ENCODE results near the gene KIAA0586.
"Not testable (repeated sequence)": the region's sequence is repeated elsewhere in the genome, so short reads cannot be mapped to it uniquely, and the experiment has no call there.

Gene KIAA0586

GRCh38 chr14:58563978-58564377 lies 136.5 kb downstream of the KIAA0586 start:
- no peaks in the 10 kb centered on the region for H3K36me3 ChIP-seq (ENCODE audit: control insufficient read depth in 2 of 2, insufficient read depth in 2 of 2, low read length in 2 of 2)
- no peaks in the 10 kb centered on the region for H3K9me3 ChIP-seq (ENCODE audit: control insufficient read depth in 2 of 2, low read length in 2 of 2)
- no peaks in the 10 kb centered on the region for H3K4me1 ChIP-seq (ENCODE audit: control insufficient read depth in 2 of 2, insufficient read depth in 2 of 2, low read length in 2 of 2)
- no peak overlapping the region for H3K4me3 ChIP-seq (ENCODE audit: low read length in 2 of 2)
- no peak overlapping the region for H3K9ac ChIP-seq (ENCODE audit: low read depth in 1 of 2, low read length in 2 of 2)
- no peaks in the 10 kb centered on the region for H3K27me3 ChIP-seq (ENCODE audit: control insufficient read depth in 2 of 2, insufficient read depth in 2 of 2, low read length in 2 of 2)
- H3K27ac ChIP-seq (ENCODE audit: low read depth in 2 of 2, low read length in 2 of 2): no peak overlapping the region

- H3K27ac ChIP-seq (ENCODE audit: low read depth in 2 of 2, low read length in 2 of 2): no peak overlapping the region
- no peak overlapping the region for H3K9ac ChIP-seq (ENCODE audit: low read depth in 1 of 2, low read length in 2 of 2)
- H3K36me3 ChIP-seq (ENCODE audit: control insufficient read depth in 2 of 2, insufficient read depth in 2 of 2, low read length in 2 of 2): no peaks in the 10 kb centered on the region
- H3K27me3 ChIP-seq (ENCODE audit: control insufficient read depth in 2 of 2, insufficient read depth in 2 of 2, low read length in 2 of 2): no peaks in the 10 kb centered on the region
- no peaks in the 10 kb centered on the region for H3K9me3 ChIP-seq (ENCODE audit: control insufficient read depth in 2 of 2, low read length in 2 of 2)
- no peaks in the 10 kb centered on the region for H3K4me1 ChIP-seq (ENCODE audit: control insufficient read depth in 2 of 2, insufficient read depth in 2 of 2, low read length in 2 of 2)
- no peak overlapping the region for H3K4me3 ChIP-seq (ENCODE audit: low read length in 2 of 2)
These were observed 138.3 kb downstream of the KIAA0586 start for GRCh38 chr14:58565832-58566231.

DNA sequence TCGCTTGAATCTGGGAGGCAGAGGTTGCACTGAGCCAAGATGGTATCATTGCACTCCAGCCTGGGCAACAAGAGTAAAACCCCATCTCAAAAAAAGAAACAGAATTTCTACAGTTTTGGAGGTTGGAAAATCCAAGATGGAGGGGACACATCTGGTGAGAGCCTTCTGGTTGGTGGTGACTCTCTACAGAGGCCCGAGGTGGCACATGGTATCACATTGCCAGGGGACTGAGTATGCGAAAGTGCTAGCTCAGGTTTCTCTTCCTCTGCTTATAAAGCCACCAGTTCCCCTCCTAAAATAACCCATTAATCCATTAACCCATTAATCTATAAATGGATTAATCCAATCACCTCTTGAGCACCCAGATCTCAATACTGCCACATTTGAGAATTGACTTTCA lies 139.5 kb downstream of the KIAA0586 start:
- Histone ChIP-seq H3K27me3 (ENCODE audit: control insufficient read depth in 2 of 2, insufficient read depth in 2 of 2, low read length in 2 of 2) (no peaks in the 10 kb centered on the region), H3K4me1 (ENCODE audit: control insufficient read depth in 2 of 2, insufficient read depth in 2 of 2, low read length in 2 of 2) (no peaks in the 10 kb centered on the region), H3K36me3 (ENCODE audit: control insufficient read depth in 2 of 2, insufficient read depth in 2 of 2, low read length in 2 of 2) (no peaks in the 10 kb centered on the region), H3K4me3 (ENCODE audit: low read length in 2 of 2) (no peak overlapping the region), H3K9ac (ENCODE audit: low read depth in 1 of 2, low read length in 2 of 2) (no peak overlapping the region), H3K27ac (ENCODE audit: low read depth in 2 of 2, low read length in 2 of 2) (no peak overlapping the region), H3K9me3 (ENCODE audit: control insufficient read depth in 2 of 2, low read length in 2 of 2) (no peaks in the 10 kb centered on the region)

GRCh38 chr14:58568322-58568721 lies 140.8 kb downstream of the KIAA0586 start:
- no peaks in the 10 kb centered on the region for H3K27me3 ChIP-seq (ENCODE audit: control insufficient read depth in 2 of 2, insufficient read depth in 2 of 2, low read length in 2 of 2)
- H3K27ac ChIP-seq (ENCODE audit: low read depth in 2 of 2, low read length in 2 of 2): no peak overlapping the region
- no peaks in the 10 kb centered on the region for H3K9me3 ChIP-seq (ENCODE audit: control insufficient read depth in 2 of 2, low read length in 2 of 2)
- H3K4me1 ChIP-seq (ENCODE audit: control insufficient read depth in 2 of 2, insufficient read depth in 2 of 2, low read length in 2 of 2): no peaks in the 10 kb centered on the region
- no peak overlapping the region for H3K4me3 ChIP-seq (ENCODE audit: low read length in 2 of 2)
- H3K36me3 ChIP-seq (ENCODE audit: control insufficient read depth in 2 of 2, insufficient read depth in 2 of 2, low read length in 2 of 2): no peaks in the 10 kb centered on the region
- no peak overlapping the region for H3K9ac ChIP-seq (ENCODE audit: low read depth in 1 of 2, low read length in 2 of 2)

GRCh38 chr14:58571256-58571655 lies 143.7 kb downstream of the KIAA0586 start:
- no peak overlapping the region for H3K9ac ChIP-seq (ENCODE audit: low read depth in 1 of 2, low read length in 2 of 2)
- H3K4me1 ChIP-seq (ENCODE audit: control insufficient read depth in 2 of 2, insufficient read depth in 2 of 2, low read length in 2 of 2): no peaks in the 10 kb centered on the region
- H3K4me3 ChIP-seq (ENCODE audit: low read length in 2 of 2): no peak overlapping the region
- H3K9me3 ChIP-seq (ENCODE audit: control insufficient read depth in 2 of 2, low read length in 2 of 2): no peaks in the 10 kb centered on the region
- H3K27ac ChIP-seq (ENCODE audit: low read depth in 2 of 2, low read length in 2 of 2): no peak overlapping the region
- no peaks in the 10 kb centered on the region for H3K27me3 ChIP-seq (ENCODE audit: control insufficient read depth in 2 of 2, insufficient read depth in 2 of 2, low read length in 2 of 2)
- H3K36me3 ChIP-seq (ENCODE audit: control insufficient read depth in 2 of 2, insufficient read depth in 2 of 2, low read length in 2 of 2): no peaks in the 10 kb centered on the region

- no peaks in the 10 kb centered on the region for H3K36me3 ChIP-seq (ENCODE audit: control insufficient read depth in 2 of 2, insufficient read depth in 2 of 2, low read length in 2 of 2)
- H3K27ac ChIP-seq (ENCODE audit: low read depth in 2 of 2, low read length in 2 of 2): no peak overlapping the region
- no peaks in the 10 kb centered on the region for H3K9me3 ChIP-seq (ENCODE audit: control insufficient read depth in 2 of 2, low read length in 2 of 2)
- no peak overlapping the region for H3K9ac ChIP-seq (ENCODE audit: low read depth in 1 of 2, low read length in 2 of 2)
- no peak overlapping the region for H3K4me3 ChIP-seq (ENCODE audit: low read length in 2 of 2)
- no peaks in the 10 kb centered on the region for H3K4me1 ChIP-seq (ENCODE audit: control insufficient read depth in 2 of 2, insufficient read depth in 2 of 2, low read length in 2 of 2)
- no peaks in the 10 kb centered on the region for H3K27me3 ChIP-seq (ENCODE audit: control insufficient read depth in 2 of 2, insufficient read depth in 2 of 2, low read length in 2 of 2)
These were observed 144.4 kb downstream of the KIAA0586 start for GRCh38 chr14:58571769-58572472.

GRCh38 chr14:58572473-58572853 lies 144.9 kb downstream of the KIAA0586 start:
- H3K27ac ChIP-seq (ENCODE audit: low read depth in 2 of 2, low read length in 2 of 2): no peak overlapping the region

GRCh38 chr14:58572863-58573262 lies 145.3 kb downstream of the KIAA0586 start:
- no peaks in the 10 kb centered on the region for H3K36me3 ChIP-seq (ENCODE audit: control insufficient read depth in 2 of 2, insufficient read depth in 2 of 2, low read length in 2 of 2)
- H3K9ac ChIP-seq (ENCODE audit: low read depth in 1 of 2, low read length in 2 of 2): no peak overlapping the region
- no peak overlapping the region for H3K27ac ChIP-seq (ENCODE audit: low read depth in 2 of 2, low read length in 2 of 2)
- H3K4me1 ChIP-seq (ENCODE audit: control insufficient read depth in 2 of 2, insufficient read depth in 2 of 2, low read length in 2 of 2): no peaks in the 10 kb centered on the region
- no peaks in the 10 kb centered on the region for H3K9me3 ChIP-seq (ENCODE audit: control insufficient read depth in 2 of 2, low read length in 2 of 2)
- H3K4me3 ChIP-seq (ENCODE audit: low read length in 2 of 2): no peak overlapping the region
- no peaks in the 10 kb centered on the region for H3K27me3 ChIP-seq (ENCODE audit: control insufficient read depth in 2 of 2, insufficient read depth in 2 of 2, low read length in 2 of 2)

More at GRCh38 chr14:58572473-58572853, 144.9 kb downstream of the KIAA0586 start:
- no peaks in the 10 kb centered on the region for H3K4me1 ChIP-seq (ENCODE audit: control insufficient read depth in 2 of 2, insufficient read depth in 2 of 2, low read length in 2 of 2)
- H3K27me3 ChIP-seq (ENCODE audit: control insufficient read depth in 2 of 2, insufficient read depth in 2 of 2, low read length in 2 of 2): no peaks in the 10 kb centered on the region
- no peaks in the 10 kb centered on the region for H3K9me3 ChIP-seq (ENCODE audit: control insufficient read depth in 2 of 2, low read length in 2 of 2)
- no peak overlapping the region for H3K9ac ChIP-seq (ENCODE audit: low read depth in 1 of 2, low read length in 2 of 2)
- H3K36me3 ChIP-seq (ENCODE audit: control insufficient read depth in 2 of 2, insufficient read depth in 2 of 2, low read length in 2 of 2): no peaks in the 10 kb centered on the region
- no peak overlapping the region for H3K4me3 ChIP-seq (ENCODE audit: low read length in 2 of 2)

DNA sequence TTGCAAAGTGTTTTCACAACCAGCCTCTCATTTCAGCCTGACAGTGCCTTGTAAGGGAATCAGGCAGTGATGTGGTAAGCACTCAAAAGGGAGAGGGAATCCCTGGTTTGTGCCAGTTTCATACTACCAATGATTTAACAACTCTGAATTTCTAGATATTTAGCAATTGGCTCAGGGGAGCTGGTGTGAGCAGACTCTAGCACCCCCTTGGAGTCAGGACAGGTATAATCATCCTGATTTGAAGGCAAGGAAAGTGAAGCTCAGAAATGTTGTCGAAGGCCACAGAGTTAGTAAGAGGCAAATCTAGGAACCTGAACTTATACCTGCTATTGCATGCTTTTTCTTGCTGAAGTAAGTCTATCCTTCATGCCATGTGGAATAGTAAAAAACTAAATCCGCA lies 147.1 kb downstream of the KIAA0586 start:
- Histone ChIP-seq H3K27me3 (ENCODE audit: control insufficient read depth in 2 of 2, insufficient read depth in 2 of 2, low read length in 2 of 2) (no peaks in the 10 kb centered on the region), H3K9me3 (ENCODE audit: control insufficient read depth in 2 of 2, low read length in 2 of 2) (no peaks in the 10 kb centered on the region), H3K36me3 (ENCODE audit: control insufficient read depth in 2 of 2, insufficient read depth in 2 of 2, low read length in 2 of 2) (no peaks in the 10 kb centered on the region), H3K9ac (ENCODE audit: low read depth in 1 of 2, low read length in 2 of 2) (no peak overlapping the region), H3K27ac (ENCODE audit: low read depth in 2 of 2, low read length in 2 of 2) (no peak overlapping the region), H3K4me3 (ENCODE audit: low read length in 2 of 2) (no peak overlapping the region), H3K4me1 (ENCODE audit: control insufficient read depth in 2 of 2, insufficient read depth in 2 of 2, low read length in 2 of 2) (no peaks in the 10 kb centered on the region)

GRCh38 chr14:58575956-58576355 lies 148.4 kb downstream of the KIAA0586 start:
- H3K36me3 ChIP-seq (ENCODE audit: control insufficient read depth in 2 of 2, insufficient read depth in 2 of 2, low read length in 2 of 2): no peaks in the 10 kb centered on the region
- no peak overlapping the region for H3K4me3 ChIP-seq (ENCODE audit: low read length in 2 of 2)
- H3K27me3 ChIP-seq (ENCODE audit: control insufficient read depth in 2 of 2, insufficient read depth in 2 of 2, low read length in 2 of 2): no peaks in the 10 kb centered on the region
- no peaks in the 10 kb centered on the region for H3K9me3 ChIP-seq (ENCODE audit: control insufficient read depth in 2 of 2, low read length in 2 of 2)
- no peak overlapping the region for H3K27ac ChIP-seq (ENCODE audit: low read depth in 2 of 2, low read length in 2 of 2)
- no peaks in the 10 kb centered on the region for H3K4me1 ChIP-seq (ENCODE audit: control insufficient read depth in 2 of 2, insufficient read depth in 2 of 2, low read length in 2 of 2)
- H3K9ac ChIP-seq (ENCODE audit: low read depth in 1 of 2, low read length in 2 of 2): no peak overlapping the region

GRCh38 chr14:58580035-58580434 lies 152.5 kb downstream of the KIAA0586 start:
- H3K27me3 ChIP-seq (ENCODE audit: control insufficient read depth in 2 of 2, insufficient read depth in 2 of 2, low read length in 2 of 2); H3K9ac ChIP-seq (ENCODE audit: low read depth in 1 of 2, low read length in 2 of 2); H3K36me3 ChIP-seq (ENCODE audit: control insufficient read depth in 2 of 2, insufficient read depth in 2 of 2, low read length in 2 of 2); H3K4me1 ChIP-seq (ENCODE audit: control insufficient read depth in 2 of 2, insufficient read depth in 2 of 2, low read length in 2 of 2); H3K4me3 ChIP-seq (ENCODE audit: low read length in 2 of 2); H3K27ac ChIP-seq (ENCODE audit: low read depth in 2 of 2, low read length in 2 of 2); H3K9me3 ChIP-seq (ENCODE audit: control insufficient read depth in 2 of 2, low read length in 2 of 2): not testable (repeated sequence)

All from mucosa of rectum (tissue), 2 donors.